MM.1S (cell line): ENCODE data around the gene KRT10.

ENCODE experiments used
- DNase-seq: peaks from one replicate; pipeline ENCODE4 v3.0.0-alpha.2; 2015
- H2AFZ ChIP-seq: fragments of 300-600 bp; sonication (generic); 2 replicates; pipeline ENCODE4 v1.6.0; 2016; ENCODE audit warnings: antibody characterized with exemption, low read length
- H3F3A ChIP-seq: fragments of 300-600 bp; sonication (generic); 2 replicates; pipeline ENCODE4 v1.6.1; 2016; ENCODE audit warnings: mild to moderate bottlenecking, antibody characterized with exemption, low read length, moderate library complexity, mixed read lengths; ENCODE audit not compliant: insufficient read depth
- H3K27ac ChIP-seq: fragments of 300-600 bp; sonication (generic); 2 replicates; pipeline ENCODE4 v1.5.1; 2016; ENCODE audit warnings: mild to moderate bottlenecking, low read length
- H3K27me3 ChIP-seq: fragments of 300-600 bp; sonication (generic); replicated peaks from 2 replicates; pipeline ENCODE4 v1.6.0; 2016; ENCODE audit warnings: low read length; ENCODE audit not compliant: insufficient read depth
- H3K36me3 ChIP-seq: fragments of 300-600 bp; sonication (generic); replicated peaks from 2 replicates; pipeline ENCODE4 v1.6.1; 2016; ENCODE audit warnings: mild to moderate bottlenecking, low read length, mixed read lengths; ENCODE audit not compliant: insufficient read depth
- H3K4me1 ChIP-seq: fragments of 300-600 bp; sonication (generic); 2 replicates; pipeline ENCODE4 v1.6.1; 2016; ENCODE audit warnings: low read length, mixed read lengths
- H3K4me2 ChIP-seq: fragments of 300-600 bp; sonication (generic); 2 replicates; pipeline ENCODE4 v1.6.0; 2016; ENCODE audit warnings: low read depth, low read length
- H3K4me3 ChIP-seq: fragments of 300-600 bp; sonication (generic); 2 replicates; pipeline ENCODE4 v1.5.1; 2016; ENCODE audit warnings: low read length, mixed read lengths
- H3K79me2 ChIP-seq: fragments of 300-600 bp; sonication (generic); 2 replicates; pipeline ENCODE4 v1.6.1; 2016; ENCODE audit warnings: mixed run types, low read length, mixed read lengths
- H3K9ac ChIP-seq: fragments of 300-600 bp; sonication (generic); 2 replicates; pipeline ENCODE4 v1.6.1; 2016; ENCODE audit warnings: low read length, mixed read lengths
- H3K9me2 ChIP-seq: fragments of 300-600 bp; sonication (generic); replicated peaks from 2 replicates; pipeline ENCODE4 v1.6.1; 2016; ENCODE audit warnings: mild to moderate bottlenecking, low read length, mixed read lengths; ENCODE audit not compliant: insufficient read depth
- H3K9me3 ChIP-seq: fragments of 300-600 bp; sonication (generic); replicated peaks from 2 replicates; pipeline ENCODE4 v1.6.1; 2016; ENCODE audit warnings: mild to moderate bottlenecking, low read length, mixed read lengths; ENCODE audit not compliant: insufficient read depth
- H4K20me1 ChIP-seq: fragments of 300-600 bp; sonication (generic); 2 replicates; pipeline ENCODE4 v1.6.1; 2016; ENCODE audit warnings: mild to moderate bottlenecking, low read length, moderate library complexity, mixed read lengths; ENCODE audit not compliant: insufficient read depth
- CTCF ChIP-seq: fragments of 300-600 bp; sonication (generic); IDR thresholded peaks from 2 replicates; pipeline ENCODE4 v1.5.1; 2016; ENCODE audit warnings: antibody characterized with exemption, low read length, mixed read lengths
- EZH2 ChIP-seq: fragments of 300-600 bp; sonication (generic); optimal IDR thresholded peaks from 2 replicates; pipeline ENCODE3; 2017; ENCODE audit warnings: low read depth, mild to moderate bottlenecking, antibody characterized with exemption, low read length, mixed read lengths
- EZH2phosphoT487 ChIP-seq: fragments of 300-600 bp; sonication (generic); IDR thresholded peaks from 2 replicates; pipeline ENCODE4 v1.6.1; 2018; ENCODE audit warnings: antibody characterized with exemption, low read length

Gene KRT10

GRCh38 chr17:40777459-40777858, 45.0 kb downstream of the KRT10 start:
- H3K9ac ChIP-seq: no peak overlapping the region
- no peaks in the 10 kb centered on the region for H3F3A ChIP-seq
- H3K4me1 ChIP-seq: no peaks in the 10 kb centered on the region
- no peaks in the 10 kb centered on the region for H3K27me3 ChIP-seq
- no peak overlapping the region for H3K4me3 ChIP-seq
- H3K27ac ChIP-seq: no peak overlapping the region
- no peak overlapping the region for H3K4me2 ChIP-seq
- DNase-seq: no peak
- no peak for TF ChIP-seq CTCF
- TF ChIP-seq EZH2: no peak
- no peak for TF ChIP-seq EZH2phosphoT487
- no peaks in the 10 kb centered on the region for H4K20me1 ChIP-seq
- no peaks in the 10 kb centered on the region for H3K9me3 ChIP-seq
- no peaks in the 10 kb centered on the region for H3K79me2 ChIP-seq
- H3K36me3 ChIP-seq: no peaks in the 10 kb centered on the region
- H2AFZ ChIP-seq: no peak overlapping the region
- H3K9me2 ChIP-seq: no peaks in the 10 kb centered on the region

- Histone ChIP-seq H3K27ac (no peak overlapping the region), H3K4me2 (no peak overlapping the region), H3K4me1 (no peaks in the 10 kb centered on the region), H3F3A (no peaks in the 10 kb centered on the region), H3K9ac (no peak overlapping the region), H3K9me2 (no peaks in the 10 kb centered on the region), H3K36me3 (no peaks in the 10 kb centered on the region), H4K20me1 (no peaks in the 10 kb centered on the region), H2AFZ (no peak overlapping the region), H3K4me3 (no peak overlapping the region), H3K79me2 (no peaks in the 10 kb centered on the region), H3K9me3 (no peaks in the 10 kb centered on the region), H3K27me3 (no peaks in the 10 kb centered on the region)
- TF ChIP-seq EZH2: no peak
- TF ChIP-seq CTCF: no peak
- no peak for TF ChIP-seq EZH2phosphoT487
- no peak for DNase-seq
These were observed 46.5 kb downstream of the KRT10 start for GRCh38 chr17:40775945-40776344.

- H3K27ac ChIP-seq: no peak within 1 kb of the TSS
- no peak within 1 kb of the TSS for H3K4me3 ChIP-seq
- H3F3A ChIP-seq: no peaks in the 10 kb centered on the region
- no peak for DNase-seq
- no peaks in the 10 kb centered on the region for H3K79me2 ChIP-seq
- no peaks in the 10 kb centered on the region for H3K36me3 ChIP-seq
- no peaks in the 10 kb centered on the region for H3K4me1 ChIP-seq
- no peak within 1 kb of the TSS for H3K9ac ChIP-seq
- no peaks in the 10 kb centered on the region for H4K20me1 ChIP-seq
- H3K9me2 ChIP-seq: no peaks in the 10 kb centered on the region
- TF ChIP-seq EZH2phosphoT487: no peak
- no peak for TF ChIP-seq CTCF
- TF ChIP-seq EZH2: no peak
- H3K27me3 ChIP-seq: no peaks in the 10 kb centered on the region
- no peak within 1 kb of the TSS for H2AFZ ChIP-seq
- H3K9me3 ChIP-seq: no peaks in the 10 kb centered on the region
- H3K4me2 ChIP-seq: no peak within 1 kb of the TSS
These were observed 50.3 kb downstream of the KRT10 start, which contains the start of gene KRT26 for GRCh38 chr17:40772101-40772500. Gene KRT26, minus strand, starts transcription at chr17:40772201. Its CDS starts 88 bp downstream, at chr17:40772113.
